Endodermal cell (in vitro differentiated cells): ENCODE data around the gene GPAT2. TPM values are rescaled to one million over a fixed set of nuclear protein-coding genes. Genes with fewer than 3 reads are reported as not detected.
"Not testable (repeated sequence)": the region's sequence is repeated elsewhere in the genome, so short reads cannot be mapped to it uniquely, and the experiment has no call there.

Experiments
- DNase-seq: peaks from one replicate; pipeline ENCODE4 v3.0.0-alpha.2; 2017
- H3K27ac ChIP-seq: 2 replicates; pipeline ENCODE4 v1.5.1; 2013; ENCODE audit warnings: mild to moderate bottlenecking, low read depth, low read length, moderate library complexity
- H3K27me3 ChIP-seq: 2 replicates; pipeline ENCODE4 v1.6.1; 2013; ENCODE audit warnings: mild to moderate bottlenecking, low read length, moderate library complexity; ENCODE audit not compliant: insufficient read depth, control insufficient read depth, poor library complexity, severe bottlenecking
- H3K36me3 ChIP-seq: 2 replicates; pipeline ENCODE4 v1.7.0; 2013; ENCODE audit warnings: mild to moderate bottlenecking, low read length, moderate library complexity; ENCODE audit not compliant: control insufficient read depth, insufficient read depth
- H3K4me1 ChIP-seq: one replicate; pipeline ENCODE4 v1.7.0; 2013; ENCODE audit warnings: low read length; ENCODE audit not compliant: control insufficient read depth, insufficient read depth
- H3K4me3 ChIP-seq: 2 replicates; pipeline ENCODE4 v1.5.1; 2013; ENCODE audit warnings: mild to moderate bottlenecking, low read length, moderate library complexity
- H3K9ac ChIP-seq: 2 replicates; pipeline ENCODE4 v1.6.1; 2013; ENCODE audit warnings: mild to moderate bottlenecking, low read length, moderate library complexity; ENCODE audit not compliant: poor library complexity, severe bottlenecking; ENCODE audit errors: extremely low read depth
- H3K9me3 ChIP-seq: 2 replicates; pipeline ENCODE4 v1.6.1; 2013; ENCODE audit warnings: mild to moderate bottlenecking, low read length, moderate library complexity; ENCODE audit not compliant: control insufficient read depth
- H3K27ac Mint-ChIP-seq: 2 replicates; pipeline ENCODE4 v1.8.0; 2020; ENCODE audit warnings: mixed read lengths
- H3K27me3 Mint-ChIP-seq: 2 replicates; pipeline ENCODE4 v1.8.0; 2021; ENCODE audit warnings: mild to moderate bottlenecking, mixed read lengths; ENCODE audit not compliant: insufficient read depth
- H3K36me3 Mint-ChIP-seq: 2 replicates; pipeline ENCODE4 v1.8.0; 2020; ENCODE audit warnings: low read depth, mixed read lengths
- H3K4me1 Mint-ChIP-seq: 2 replicates; pipeline ENCODE4 v1.8.0; 2020; ENCODE audit warnings: mixed read lengths
- H3K4me3 Mint-ChIP-seq: 2 replicates; pipeline ENCODE4 v1.8.0; 2020; ENCODE audit warnings: mild to moderate bottlenecking, moderate library complexity, mixed read lengths
- H3K9me3 Mint-ChIP-seq: 2 replicates; pipeline ENCODE4 v1.8.0; 2020; ENCODE audit warnings: mild to moderate bottlenecking, mixed read lengths
- WGBS, 2 experiments: methylation state at CpG; one replicate each; pipeline versions ENCODE4 v1.1.5 to v1.1.7; 2013; ENCODE audit warnings: missing lambda C conversion rate in 2 of 2, mixed read lengths in 1 of 2; ENCODE audit not compliant: insufficient coverage in 1 of 2, insufficient read length in 1 of 2; 5-methylcytosine and 5-hydroxymethylcytosine counted together
- total RNA-seq, 2 donors: library from RNA; stranded (reverse); fragmentation: NEBNext Ultra II Directional in 1 of 2; extraction: Animal tissue kit (Norgen Biotek cat#: 25700) in 1 of 2; gene quantifications; 2 replicates in 1 of 2; 3 replicates in 1 of 2; pipeline ENCODE4 v1.2.1, GENCODE V29; 2021
- TF ChIP-seq, protein P1 (sequence below): fragments of 200-600 bp; sonication (generic); conservative IDR thresholded peaks from 2 replicates; pipeline ENCODE4 v1.5.0; 2021; ENCODE audit warnings: antibody characterized with exemption, mild to moderate bottlenecking

GPAT2 gene
- total RNA-seq, 2 donors from 2014 or later: 0.33 TPM; not detected in 1

DNA sequence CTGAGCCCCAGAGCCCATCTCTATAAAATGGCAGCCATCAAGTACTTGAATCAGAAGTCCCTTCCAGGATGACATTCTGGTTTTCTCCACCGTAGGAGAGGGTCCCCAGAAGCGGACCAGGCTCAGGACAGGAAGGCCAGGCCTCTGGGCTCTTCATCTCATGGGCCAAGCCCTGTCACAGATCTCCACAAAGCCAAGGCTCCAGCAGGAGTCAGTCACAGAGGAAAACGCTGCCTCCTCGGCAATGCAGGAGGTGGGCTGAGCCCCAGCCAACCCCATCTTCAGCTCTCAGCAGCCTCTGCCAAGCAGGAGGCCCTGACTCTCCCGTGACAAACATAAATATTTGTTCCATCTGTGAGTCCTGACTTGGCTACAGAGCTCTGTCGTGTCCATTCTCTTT is 39.4 kb upstream of the GPAT2 start:
- Mint-ChIP-seq H3K27ac (no peak overlapping the region), H3K4me1 (no peaks in the 10 kb centered on the region)
- H3K4me3 ChIP-seq: no peak overlapping the region

GRCh38 chr2:96073170-96073775 is 38.6 kb upstream of the GPAT2 start:
- Mint-ChIP-seq H3K27me3 (peaks cover 16% of the 10 kb centered on the region), H3K9me3 (peaks cover 4% of the 10 kb centered on the region), H3K36me3 (no peaks in the 10 kb centered on the region), H3K27ac (no peak overlapping the region), H3K4me3 (no peak overlapping the region), H3K4me1 (no peaks in the 10 kb centered on the region)
- Histone ChIP-seq H3K27me3 (no peaks in the 10 kb centered on the region), H3K9ac (no peak overlapping the region), H3K27ac (no peak overlapping the region), H3K9me3 (peaks cover 10% of the 10 kb centered on the region), H3K4me1 (no peaks in the 10 kb centered on the region), H3K4me3 (no peak overlapping the region), H3K36me3 (no peaks in the 10 kb centered on the region)
- 76 to 93% methylated on average over 5 to 7 of the region's 7 CpGs for WGBS, 2 experiments
- DNase-seq: no peak
- TF ChIP-seq, protein P1, sequence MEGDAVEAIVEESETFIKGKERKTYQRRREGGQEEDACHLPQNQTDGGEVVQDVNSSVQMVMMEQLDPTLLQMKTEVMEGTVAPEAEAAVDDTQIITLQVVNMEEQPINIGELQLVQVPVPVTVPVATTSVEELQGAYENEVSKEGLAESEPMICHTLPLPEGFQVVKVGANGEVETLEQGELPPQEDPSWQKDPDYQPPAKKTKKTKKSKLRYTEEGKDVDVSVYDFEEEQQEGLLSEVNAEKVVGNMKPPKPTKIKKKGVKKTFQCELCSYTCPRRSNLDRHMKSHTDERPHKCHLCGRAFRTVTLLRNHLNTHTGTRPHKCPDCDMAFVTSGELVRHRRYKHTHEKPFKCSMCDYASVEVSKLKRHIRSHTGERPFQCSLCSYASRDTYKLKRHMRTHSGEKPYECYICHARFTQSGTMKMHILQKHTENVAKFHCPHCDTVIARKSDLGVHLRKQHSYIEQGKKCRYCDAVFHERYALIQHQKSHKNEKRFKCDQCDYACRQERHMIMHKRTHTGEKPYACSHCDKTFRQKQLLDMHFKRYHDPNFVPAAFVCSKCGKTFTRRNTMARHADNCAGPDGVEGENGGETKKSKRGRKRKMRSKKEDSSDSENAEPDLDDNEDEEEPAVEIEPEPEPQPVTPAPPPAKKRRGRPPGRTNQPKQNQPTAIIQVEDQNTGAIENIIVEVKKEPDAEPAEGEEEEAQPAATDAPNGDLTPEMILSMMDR: no peak

More for the DNA sequence above, 39.4 kb upstream of the GPAT2 start:
- no peak overlapping the region for H3K4me3 Mint-ChIP-seq
- no peak overlapping the region for H3K27ac ChIP-seq
- DNase-seq: peak; percentile 41
- peaks cover 10% of the 10 kb centered on the region for H3K9me3 ChIP-seq
- no peaks in the 10 kb centered on the region for H3K36me3 ChIP-seq
- H3K36me3 Mint-ChIP-seq: no peaks in the 10 kb centered on the region
- peaks cover 4% of the 10 kb centered on the region for H3K9me3 Mint-ChIP-seq
- 88 to 100% methylated on average over 2 to 6 of the region's 6 CpGs for WGBS, 2 experiments
- H3K27me3 Mint-ChIP-seq: peaks cover 19% of the 10 kb centered on the region
- TF ChIP-seq, protein P1: no peak
- H3K9ac ChIP-seq: no peak overlapping the region
- no peaks in the 10 kb centered on the region for H3K27me3 ChIP-seq
- no peaks in the 10 kb centered on the region for H3K4me1 ChIP-seq

DNA sequence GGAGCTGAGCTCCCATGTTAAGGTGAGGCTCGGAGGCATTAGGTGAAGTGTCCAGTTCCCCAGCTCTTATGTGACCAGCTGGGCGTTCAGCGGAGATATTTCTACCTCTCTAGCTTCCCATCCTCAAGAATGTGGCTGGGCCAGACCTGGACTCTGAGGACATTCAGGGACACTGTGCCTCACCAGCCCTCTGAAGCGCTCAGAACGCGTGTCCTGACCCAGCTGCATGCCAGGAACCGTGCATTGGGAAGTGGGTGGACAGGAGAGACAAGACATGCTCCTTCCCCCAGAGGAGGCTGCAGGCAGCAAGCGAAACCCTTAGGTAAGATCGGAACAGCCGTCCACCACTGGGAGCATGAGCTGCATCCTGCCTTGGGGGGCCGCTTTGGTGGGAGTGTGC is 38.0 kb upstream of the GPAT2 start:
- Mint-ChIP-seq H3K4me3 (no peak overlapping the region), H3K27ac (no peak overlapping the region), H3K36me3 (no peaks in the 10 kb centered on the region), H3K9me3 (peaks cover 4% of the 10 kb centered on the region), H3K27me3 (peaks cover 16% of the 10 kb centered on the region), H3K4me1 (peaks cover 4% of the 10 kb centered on the region)
- Histone ChIP-seq H3K27me3 (no peaks in the 10 kb centered on the region), H3K9me3 (peaks cover 10% of the 10 kb centered on the region), H3K36me3 (no peaks in the 10 kb centered on the region), H3K27ac (peak overlapping the region; percentile 72), H3K9ac (no peak overlapping the region), H3K4me3 (no peak overlapping the region), H3K4me1 (peaks cover 5% of the 10 kb centered on the region)
- TF ChIP-seq, protein P1: no peak
- 92 to 95% methylated on average over 7 to 10 of the region's 11 CpGs for WGBS, 2 experiments
- peak; percentile 32 for DNase-seq

- not testable (repeated sequence) for DNase-seq, H3K4me3 Mint-ChIP-seq, H3K36me3 Mint-ChIP-seq, H3K27ac Mint-ChIP-seq, H3K9ac ChIP-seq, H3K4me1 ChIP-seq, H3K9me3 Mint-ChIP-seq, H3K4me3 ChIP-seq, H3K36me3 ChIP-seq, H3K27me3 ChIP-seq, H3K9me3 ChIP-seq
- peaks cover 11% of the 10 kb centered on the region for H3K4me1 Mint-ChIP-seq
- 75 to 80% methylated on average over 1 to 8 of the region's 8 CpGs for WGBS, 2 experiments
- peaks cover 13% of the 10 kb centered on the region for H3K27me3 Mint-ChIP-seq
- H3K27ac ChIP-seq: peak overlapping the region; percentile 72
Measured at GRCh38 chr2:96071977-96072491, 37.3 kb upstream of the GPAT2 start.
